ENCODE measurements around the gene CORIN.

DNA sequence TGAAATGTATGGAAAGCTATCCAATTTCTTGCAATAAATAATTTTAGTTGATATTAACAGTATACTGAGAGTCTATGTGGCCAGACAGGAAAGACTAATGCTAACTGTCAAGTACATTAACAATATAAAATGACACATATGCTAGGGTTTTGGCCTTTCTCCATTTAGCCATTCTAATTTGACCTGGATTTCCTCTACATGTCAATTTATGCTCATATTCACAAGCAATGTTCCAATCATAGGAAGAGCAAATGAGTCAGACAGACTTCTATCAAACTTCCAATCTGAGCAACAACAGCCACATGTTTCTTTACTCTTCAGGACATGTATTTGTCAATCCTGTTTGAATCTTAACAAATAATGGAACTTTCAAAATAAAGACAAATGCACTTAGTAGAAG is 53.6 kb downstream of the CORIN start:
- TF ChIP-seq, protein P1, sequence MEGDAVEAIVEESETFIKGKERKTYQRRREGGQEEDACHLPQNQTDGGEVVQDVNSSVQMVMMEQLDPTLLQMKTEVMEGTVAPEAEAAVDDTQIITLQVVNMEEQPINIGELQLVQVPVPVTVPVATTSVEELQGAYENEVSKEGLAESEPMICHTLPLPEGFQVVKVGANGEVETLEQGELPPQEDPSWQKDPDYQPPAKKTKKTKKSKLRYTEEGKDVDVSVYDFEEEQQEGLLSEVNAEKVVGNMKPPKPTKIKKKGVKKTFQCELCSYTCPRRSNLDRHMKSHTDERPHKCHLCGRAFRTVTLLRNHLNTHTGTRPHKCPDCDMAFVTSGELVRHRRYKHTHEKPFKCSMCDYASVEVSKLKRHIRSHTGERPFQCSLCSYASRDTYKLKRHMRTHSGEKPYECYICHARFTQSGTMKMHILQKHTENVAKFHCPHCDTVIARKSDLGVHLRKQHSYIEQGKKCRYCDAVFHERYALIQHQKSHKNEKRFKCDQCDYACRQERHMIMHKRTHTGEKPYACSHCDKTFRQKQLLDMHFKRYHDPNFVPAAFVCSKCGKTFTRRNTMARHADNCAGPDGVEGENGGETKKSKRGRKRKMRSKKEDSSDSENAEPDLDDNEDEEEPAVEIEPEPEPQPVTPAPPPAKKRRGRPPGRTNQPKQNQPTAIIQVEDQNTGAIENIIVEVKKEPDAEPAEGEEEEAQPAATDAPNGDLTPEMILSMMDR (IDR thresholded peaks at IDR 0.05; ENCODE audit: insufficient read depth, low read length, poor library complexity, severe bottlenecking), result no peak
- TF ChIP-seq EZH2phosphoT487 (conservative IDR thresholded peaks at IDR 0.05; ENCODE audit: low read length), result no peak
